ENCODE data around the gene HPS5.
"Not testable (repeated sequence)": the region's sequence is repeated elsewhere in the genome, so short reads cannot be mapped to it uniquely, and the experiment has no call there.

HPS5 gene

DNA sequence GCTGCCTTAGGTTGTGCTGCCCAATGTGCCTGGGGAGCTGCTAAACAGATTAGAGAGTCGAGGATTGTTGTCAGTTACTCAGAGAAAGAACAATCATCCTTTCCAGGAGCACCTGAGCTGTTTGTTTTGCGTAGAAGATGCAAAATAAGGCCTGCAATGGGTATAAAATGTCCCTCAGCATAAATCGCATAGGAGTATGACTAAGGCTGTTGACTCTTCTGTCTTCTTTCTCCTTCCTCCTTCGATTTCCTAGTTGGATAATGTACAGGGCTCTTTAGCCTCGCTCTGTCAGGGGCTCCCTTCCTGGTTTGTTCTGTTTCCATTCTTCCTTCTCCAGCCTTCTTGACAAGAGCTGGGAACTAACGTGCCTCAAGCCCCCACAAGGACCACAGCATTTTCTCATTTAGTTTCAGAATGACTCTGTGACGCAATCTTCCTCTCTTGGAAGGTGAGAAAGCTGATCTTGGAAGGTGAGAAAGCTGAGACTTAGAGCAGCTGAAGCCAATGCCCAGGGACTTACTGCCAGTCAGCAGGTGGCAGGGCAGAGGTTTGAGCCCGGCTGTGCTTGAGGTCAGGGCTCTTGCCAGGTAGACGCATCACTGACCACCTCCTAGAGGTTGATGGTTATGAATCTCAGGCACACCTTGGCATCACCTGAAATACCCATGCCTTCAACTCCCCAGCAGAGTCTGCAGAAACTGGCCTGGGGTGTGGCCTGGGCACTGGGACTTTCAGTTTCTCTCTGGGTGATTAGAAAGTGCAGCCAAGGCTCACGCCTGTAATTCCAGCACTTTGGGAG, 54.4 kb downstream of the HPS5 start:
- peak in 1 of 5 experiments; percentile 27 for DNase-seq

GRCh38 chr11:18265949-18266348, 56.0 kb downstream of the HPS5 start, which contains the start of gene SAA1:
TSS of gene SAA1 (plus strand) at chr11:18266264. CDS start at chr11:18266888, 624 bp downstream.
- no peak for DNase-seq

- DNase-seq: no peak
These were observed 57.0 kb downstream of the HPS5 start for GRCh38 chr11:18264677-18265555.

GRCh38 chr11:18264035-18264434, 57.9 kb downstream of the HPS5 start:
- DNase-seq: peak in 1 of 5 experiments; percentile 32

DNA sequence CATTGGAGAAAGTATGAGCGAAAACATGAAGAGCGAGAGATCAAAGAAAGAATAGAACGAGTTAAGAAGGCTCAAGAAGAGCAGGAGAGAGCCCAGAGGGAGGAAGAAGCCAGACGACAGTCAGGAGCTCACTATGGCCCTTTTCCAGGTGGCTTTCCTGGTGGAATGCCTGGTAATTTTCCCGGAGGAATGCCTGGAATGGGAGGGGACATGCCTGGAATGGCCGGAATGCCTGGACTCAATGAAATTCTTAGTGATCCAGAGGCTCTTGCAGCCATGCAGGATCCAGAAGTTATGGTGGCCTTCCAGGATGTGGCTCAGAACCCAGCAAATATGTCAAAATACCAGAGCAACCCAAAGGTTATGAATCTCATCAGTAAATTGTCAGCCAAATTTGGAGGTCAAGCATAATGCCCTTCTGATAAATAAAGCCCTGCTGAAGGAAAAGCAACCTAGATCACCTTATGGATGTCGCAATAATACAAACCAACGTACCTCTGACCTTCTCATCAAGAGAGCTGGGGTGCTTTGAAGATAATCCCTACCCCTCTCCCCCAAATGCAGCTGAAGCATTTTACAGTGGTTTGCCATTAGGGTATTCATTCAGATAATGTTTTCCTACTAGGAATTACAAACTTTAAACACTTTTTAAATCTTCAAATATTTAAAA, 59.1 kb downstream of the HPS5 start:
- not testable (repeated sequence) for DNase-seq

GRCh38 chr11:18261721-18262120, 60.2 kb downstream of the HPS5 start:
- no peak for DNase-seq

DNA sequence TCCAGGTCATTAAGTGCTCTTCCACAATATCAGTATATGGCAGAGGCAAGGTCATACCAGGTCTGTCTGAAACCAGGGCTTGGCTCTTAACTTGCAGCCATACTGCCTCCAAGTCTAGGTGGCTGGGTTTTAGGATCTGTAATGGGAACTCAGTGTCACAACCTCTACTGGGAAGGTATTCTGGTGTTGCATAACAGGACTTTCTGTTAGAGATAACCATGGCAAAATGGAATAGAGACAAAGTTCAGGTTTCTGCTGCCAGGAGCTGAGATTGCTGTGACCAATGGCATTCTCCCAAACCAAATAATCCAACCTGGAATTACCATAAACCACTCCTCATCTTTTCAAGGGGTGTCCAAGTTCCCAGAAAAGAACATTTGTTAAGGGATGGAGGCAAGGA, 62.7 kb downstream of the HPS5 start:
- no peak for DNase-seq

DNA sequence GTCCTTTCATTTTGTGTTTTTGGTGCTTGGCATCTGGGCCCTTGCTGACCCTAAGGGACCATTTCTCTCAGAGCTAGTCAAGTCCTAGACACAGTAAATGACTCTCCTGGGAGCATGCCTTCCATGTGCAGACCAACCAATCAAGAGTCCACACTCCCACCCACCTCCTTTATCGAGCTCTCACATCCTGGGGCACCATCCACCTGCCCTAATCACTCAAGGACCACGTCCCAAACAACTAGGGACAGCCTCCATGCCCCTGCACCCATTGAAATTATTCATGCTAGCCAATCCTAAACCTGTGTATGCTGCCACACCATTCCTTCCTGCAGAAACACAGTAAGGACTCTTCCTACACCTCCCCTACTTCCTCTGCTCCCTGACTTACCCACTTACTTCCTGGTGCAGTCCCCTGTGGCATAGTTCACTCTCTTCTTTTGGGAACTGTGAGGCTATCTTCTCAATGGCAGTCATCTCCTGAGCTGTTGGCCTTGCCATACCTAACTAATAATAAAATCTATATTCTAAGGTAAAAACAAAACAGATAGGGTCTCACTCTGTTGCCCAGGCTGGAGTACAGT, 67.1 kb downstream of the HPS5 start:
- DNase-seq: no peak

- DNase-seq: no peak
These were observed 68.1 kb downstream of the HPS5 start for GRCh38 chr11:18253778-18254338.

DNA sequence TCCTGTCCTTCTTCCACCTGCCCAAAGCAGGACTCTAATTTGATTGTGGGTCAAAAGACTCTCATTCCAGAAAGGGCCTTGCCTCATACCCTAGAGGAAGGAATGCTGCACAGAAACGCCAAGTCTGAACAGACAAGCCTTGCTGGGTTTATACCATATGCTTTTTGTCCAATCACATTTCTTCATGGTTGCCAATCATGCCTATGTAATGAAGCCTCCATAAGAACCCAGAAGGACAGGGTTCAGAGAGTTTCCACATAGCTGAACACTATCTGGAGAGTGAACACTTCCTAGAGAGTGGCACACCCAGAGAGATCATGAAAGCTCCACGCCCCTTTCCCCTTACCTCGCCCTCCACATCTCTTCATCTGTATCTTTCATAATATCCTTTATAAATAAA, 68.7 kb downstream of the HPS5 start:
- DNase-seq: no peak

DNA sequence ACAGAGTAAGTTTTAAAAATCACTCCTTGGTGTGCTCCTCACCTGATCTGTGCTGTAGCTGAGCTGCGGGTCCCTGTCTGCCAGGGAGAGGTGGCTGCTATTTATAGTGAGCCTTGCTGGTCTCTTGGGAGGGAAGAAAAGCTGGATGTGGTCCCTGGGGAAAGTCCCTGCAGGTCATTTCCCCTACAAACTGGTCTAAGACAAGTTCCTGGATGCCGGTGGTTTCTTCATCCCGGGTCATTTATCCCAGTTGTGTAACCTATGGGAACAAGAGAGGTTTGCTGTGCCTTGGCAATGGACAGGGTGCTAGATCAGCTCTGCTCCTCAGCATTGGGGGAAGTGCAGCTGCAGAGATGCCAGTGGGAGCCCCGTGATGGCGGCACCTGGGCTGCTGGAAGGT, 73.4 kb downstream of the HPS5 start, which contains the start of gene SAA2:
SAA2 (minus strand) TSS at position 108 of the 400 bp plus-strand sequence. CDS start 657 bp downstream, outside the sequence.
- DNase-seq: no peak

DNA sequence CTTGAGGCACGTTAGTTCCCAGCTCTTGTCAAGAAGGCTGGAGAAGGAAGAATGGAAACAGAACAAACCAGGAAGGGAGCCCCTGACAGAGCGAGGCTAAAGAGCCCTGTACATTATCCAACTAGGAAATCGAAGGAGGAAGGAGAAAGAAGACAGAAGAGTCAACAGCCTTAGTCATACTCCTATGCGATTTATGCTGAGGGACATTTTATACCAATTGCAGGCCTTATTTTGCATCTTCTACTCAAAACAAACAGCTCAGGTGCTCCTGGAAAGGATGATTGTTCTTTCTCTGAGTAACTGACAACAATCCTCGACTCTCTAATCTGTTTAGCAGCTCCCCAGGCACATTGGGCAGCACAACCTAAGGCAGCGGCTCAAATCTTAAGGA, 74.8 kb downstream of the HPS5 start:
- peak in 1 of 5 experiments; percentile 24 for DNase-seq

DNA sequence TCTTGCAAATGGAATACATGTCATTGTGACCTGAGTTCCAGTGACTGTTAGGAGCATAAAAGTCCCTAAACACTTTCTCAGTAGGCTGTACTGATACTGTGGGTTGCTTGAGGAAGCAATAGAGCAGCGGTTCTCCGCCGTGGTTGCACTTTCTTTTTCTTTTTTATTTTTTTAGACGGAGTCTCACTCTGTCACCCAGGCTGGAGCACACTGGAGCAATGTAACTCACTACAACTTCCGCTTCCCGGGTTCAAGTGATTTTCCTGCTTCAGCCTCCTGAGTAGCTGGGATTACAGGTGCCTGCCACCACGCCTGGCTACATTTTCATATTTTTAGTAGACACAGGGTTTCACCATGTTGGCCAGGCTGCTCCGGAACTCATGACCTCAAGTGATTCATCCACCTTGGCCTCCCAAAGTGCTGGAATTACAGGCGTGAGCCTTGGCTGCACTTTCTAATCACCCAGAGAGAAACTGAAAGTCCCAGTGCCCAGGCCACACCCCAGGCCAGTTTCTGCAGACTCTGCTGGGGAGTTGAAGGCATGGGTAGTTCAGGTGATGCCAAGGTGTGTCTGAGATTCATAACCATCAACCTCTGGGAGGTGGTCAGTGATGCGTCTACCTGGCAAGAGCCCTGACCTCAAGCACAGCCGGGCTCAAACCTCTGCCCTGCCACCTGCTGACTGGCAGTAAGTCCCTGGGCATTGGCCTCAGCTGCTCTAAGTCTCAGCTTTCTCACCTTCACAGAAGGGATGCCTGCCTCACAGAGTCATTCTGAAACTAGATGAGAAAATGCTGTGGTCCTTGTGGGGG, 75.4 kb downstream of the HPS5 start:
- peak in 2 of 5 experiments; percentile 23 to 84 for DNase-seq

- no peak for DNase-seq
These were observed 76.5 kb downstream of the HPS5 start for GRCh38 chr11:18245396-18245795.

DNA sequence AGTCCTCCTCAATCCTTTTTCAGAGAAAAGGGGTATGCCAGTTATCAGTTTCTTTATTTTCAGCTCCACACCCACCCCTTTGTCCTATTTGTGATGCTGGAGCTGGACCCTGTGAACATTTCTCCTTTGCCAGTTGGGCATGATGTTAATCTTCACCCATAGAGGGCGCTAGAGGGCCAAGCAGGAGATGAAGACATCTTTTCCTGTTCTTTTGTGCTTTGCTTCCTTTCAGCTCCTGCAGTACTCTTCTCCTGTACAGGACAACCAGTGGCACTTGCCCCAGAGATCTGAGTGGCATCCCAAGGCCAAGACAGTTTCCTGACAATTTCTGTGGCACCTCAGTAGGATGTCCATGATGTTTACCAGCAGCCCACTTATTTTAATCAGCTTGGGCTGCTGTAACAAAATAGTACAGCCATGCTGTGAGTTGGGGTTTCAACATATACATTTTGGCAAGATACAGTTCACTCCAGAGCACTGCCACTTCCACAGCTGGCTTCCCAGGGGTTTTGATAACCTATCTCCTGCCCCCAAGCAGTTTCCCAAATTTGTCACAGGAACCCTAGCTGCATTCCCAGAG, 78.1 kb downstream of the HPS5 start:
- peak in 4 of 5 experiments; percentile 27 to 82 (median 40) for DNase-seq

DNA sequence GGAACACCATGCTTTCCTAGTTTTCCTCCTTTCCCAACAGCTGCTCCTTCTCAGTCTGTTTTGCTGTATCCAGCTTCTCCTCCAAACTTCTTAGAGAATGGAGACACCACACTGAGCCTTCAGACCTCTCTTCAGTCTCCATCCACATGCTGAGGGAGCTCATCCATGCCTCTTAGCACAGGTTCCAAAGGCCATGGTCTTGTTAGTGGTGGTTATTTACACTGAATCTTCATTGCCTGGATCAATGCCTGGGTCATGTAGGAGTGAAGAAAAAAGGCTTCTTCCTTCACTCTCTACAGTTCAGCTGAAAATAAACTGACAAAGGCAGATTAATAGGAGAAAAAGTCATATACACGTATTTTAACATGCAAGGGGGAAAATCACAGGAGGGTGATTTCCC, 82.3 kb downstream of the HPS5 start:
- DNase-seq: no peak

DNA sequence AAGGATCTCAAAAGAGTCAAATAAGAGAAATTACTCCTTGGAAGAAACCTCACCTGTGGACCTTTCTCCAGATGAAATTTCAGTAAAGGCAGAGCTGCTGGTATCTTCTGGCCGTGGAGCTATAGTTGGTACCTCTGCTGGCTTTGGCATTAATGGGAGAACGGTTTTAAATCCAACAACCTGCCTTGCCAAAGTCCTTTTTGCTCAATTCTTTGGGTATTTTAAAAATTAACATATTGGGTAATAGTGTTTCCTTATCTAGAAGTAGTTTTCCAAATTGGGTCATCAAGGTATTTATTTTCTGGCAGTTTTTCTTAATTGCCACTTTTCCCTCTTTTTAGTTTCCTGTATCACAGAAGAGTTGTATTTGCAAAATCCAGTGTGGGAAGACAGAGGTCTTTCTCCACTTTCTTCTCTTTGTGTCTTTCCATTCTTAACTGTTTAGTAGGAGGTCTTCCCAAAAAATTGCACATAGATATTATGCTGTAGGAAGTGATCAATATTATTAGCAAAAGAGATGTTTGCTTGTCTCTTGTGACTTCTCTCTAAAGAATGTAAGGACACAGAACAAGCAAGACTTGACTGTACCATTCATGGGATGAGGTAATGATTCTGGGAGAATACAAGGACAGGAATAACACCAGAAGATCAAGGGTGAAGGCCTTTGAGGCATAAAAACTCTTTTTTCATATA, 85.1 kb downstream of the HPS5 start, which contains the start of gene SAA4:
SAA4 (minus strand) TSS at position 139 of the 693 bp plus-strand sequence. CDS start 876 bp downstream, outside the sequence.
- DNase-seq: no peak

GRCh38 chr11:18235394-18236334, 86.3 kb downstream of the HPS5 start:
- no peak for DNase-seq

GRCh38 chr11:18233912-18234311, 88.0 kb downstream of the HPS5 start:
- no peak for DNase-seq
